Neural progenitor cell (in vitro differentiated cells): Measurements from ENCODE around the gene EDN2.

Source experiments
- EZH2 ChIP-seq: fragments of 200-600 bp; sonication (generic); IDR thresholded peaks from 2 replicates; pipeline ENCODE4 v1.6.1; 2017; ENCODE audit warnings: antibody characterized with exemption, mild to moderate bottlenecking, moderate library complexity
- EZH2phosphoT487 ChIP-seq: fragments of 200-600 bp; sonication (generic); IDR thresholded peaks from 2 replicates; pipeline ENCODE4 v1.6.1; 2017; ENCODE audit warnings: antibody characterized with exemption
- TF ChIP-seq, protein P1 (sequence below): fragments of 200-600 bp; sonication (generic); IDR thresholded peaks from 2 replicates; pipeline ENCODE4 v1.5.1; 2017; ENCODE audit warnings: antibody characterized with exemption, mild to moderate bottlenecking

DNA sequence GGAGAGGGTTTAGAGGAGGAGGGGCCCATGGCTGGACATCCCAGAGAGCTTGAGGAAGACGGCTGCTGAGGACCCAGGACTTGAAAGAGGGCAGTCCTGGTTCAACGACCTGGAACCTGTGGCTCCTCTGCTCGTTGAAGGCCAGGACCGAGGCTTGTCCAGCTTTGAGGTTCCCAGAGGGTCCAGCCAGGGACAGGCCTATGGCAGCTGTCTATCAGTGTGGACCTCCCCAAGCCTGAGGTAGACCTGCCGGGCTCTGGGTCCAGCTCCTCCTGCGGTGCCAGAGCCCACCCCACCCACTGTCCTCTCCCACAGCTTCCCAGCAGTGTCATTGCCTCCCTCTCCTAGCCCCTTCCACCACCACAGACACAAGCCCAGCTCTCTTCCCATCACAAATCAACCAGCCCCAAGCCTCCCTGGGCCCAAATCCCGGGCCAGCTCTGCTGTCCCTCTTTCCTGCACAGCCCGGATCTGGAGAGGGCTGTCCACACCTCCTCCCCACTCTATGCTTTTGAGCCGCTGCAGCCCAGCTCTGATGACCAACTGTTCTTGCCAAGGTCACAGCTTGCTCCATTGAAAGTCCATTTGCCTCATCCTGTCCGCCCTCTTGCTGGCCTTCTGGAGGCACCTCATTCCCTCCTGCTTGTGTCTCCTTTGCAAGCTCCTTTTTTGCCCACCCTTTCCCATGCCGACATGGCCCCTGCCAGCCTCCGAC lies 48.7 kb upstream of the EDN2 start:
- TF ChIP-seq, protein P1, sequence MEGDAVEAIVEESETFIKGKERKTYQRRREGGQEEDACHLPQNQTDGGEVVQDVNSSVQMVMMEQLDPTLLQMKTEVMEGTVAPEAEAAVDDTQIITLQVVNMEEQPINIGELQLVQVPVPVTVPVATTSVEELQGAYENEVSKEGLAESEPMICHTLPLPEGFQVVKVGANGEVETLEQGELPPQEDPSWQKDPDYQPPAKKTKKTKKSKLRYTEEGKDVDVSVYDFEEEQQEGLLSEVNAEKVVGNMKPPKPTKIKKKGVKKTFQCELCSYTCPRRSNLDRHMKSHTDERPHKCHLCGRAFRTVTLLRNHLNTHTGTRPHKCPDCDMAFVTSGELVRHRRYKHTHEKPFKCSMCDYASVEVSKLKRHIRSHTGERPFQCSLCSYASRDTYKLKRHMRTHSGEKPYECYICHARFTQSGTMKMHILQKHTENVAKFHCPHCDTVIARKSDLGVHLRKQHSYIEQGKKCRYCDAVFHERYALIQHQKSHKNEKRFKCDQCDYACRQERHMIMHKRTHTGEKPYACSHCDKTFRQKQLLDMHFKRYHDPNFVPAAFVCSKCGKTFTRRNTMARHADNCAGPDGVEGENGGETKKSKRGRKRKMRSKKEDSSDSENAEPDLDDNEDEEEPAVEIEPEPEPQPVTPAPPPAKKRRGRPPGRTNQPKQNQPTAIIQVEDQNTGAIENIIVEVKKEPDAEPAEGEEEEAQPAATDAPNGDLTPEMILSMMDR, result no peak
- TF ChIP-seq EZH2phosphoT487 (no peak), EZH2 (no peak)
